Ishikawa (cell line): ENCODE measurements around the gene DENND1B.

Experiments
- CEBPB ChIP-seq: IDR thresholded peaks from 2 replicates; pipeline ENCODE4 v1.6.1; 2012
- CREB1 ChIP-seq: IDR thresholded peaks from 2 replicates; pipeline ENCODE4 v1.6.1; 2012; ENCODE audit warnings: low read depth
- EGR1 ChIP-seq: IDR thresholded peaks from 2 replicates; pipeline ENCODE4 v1.6.1; 2012
- EP300 ChIP-seq: IDR thresholded peaks from 2 replicates; pipeline ENCODE4 v1.6.1; 2012; ENCODE audit warnings: borderline replicate concordance
- FOXM1 ChIP-seq: IDR thresholded peaks from 2 replicates; pipeline ENCODE4 v1.6.1; 2012; ENCODE audit warnings: low read depth, borderline replicate concordance
- NFIC ChIP-seq: IDR thresholded peaks from 2 replicates; pipeline ENCODE4 v1.6.1; 2012
- RAD21 ChIP-seq: IDR thresholded peaks from 2 replicates; pipeline ENCODE4 v1.6.1; 2012; ENCODE audit warnings: low read depth
- REST ChIP-seq: IDR thresholded peaks from 2 replicates; pipeline ENCODE4 v1.6.1; 2012; ENCODE audit warnings: low read depth, mild to moderate bottlenecking
- TAF1 ChIP-seq: IDR thresholded peaks from 2 replicates; pipeline ENCODE4 v1.6.1; 2012; ENCODE audit warnings: low read depth, mild to moderate bottlenecking
- TCF12 ChIP-seq: IDR thresholded peaks from 2 replicates; pipeline ENCODE4 v1.6.1; 2012; ENCODE audit warnings: low read depth
- TEAD4 ChIP-seq: IDR thresholded peaks from 2 replicates; pipeline ENCODE4 v1.6.1; 2012
- USF1 ChIP-seq: IDR thresholded peaks from 2 replicates; pipeline ENCODE4 v1.6.1; 2012
- YY1 ChIP-seq: IDR thresholded peaks from 2 replicates; pipeline ENCODE4 v1.6.1; 2012; ENCODE audit warnings: low read depth
- ZBTB7A ChIP-seq: IDR thresholded peaks from 2 replicates; pipeline ENCODE4 v1.6.1; 2012; ENCODE audit warnings: low read depth
- TF ChIP-seq, protein P1 (sequence below): IDR thresholded peaks from 2 replicates; pipeline ENCODE4 v1.6.1; 2012

The DENND1B gene

DNA sequence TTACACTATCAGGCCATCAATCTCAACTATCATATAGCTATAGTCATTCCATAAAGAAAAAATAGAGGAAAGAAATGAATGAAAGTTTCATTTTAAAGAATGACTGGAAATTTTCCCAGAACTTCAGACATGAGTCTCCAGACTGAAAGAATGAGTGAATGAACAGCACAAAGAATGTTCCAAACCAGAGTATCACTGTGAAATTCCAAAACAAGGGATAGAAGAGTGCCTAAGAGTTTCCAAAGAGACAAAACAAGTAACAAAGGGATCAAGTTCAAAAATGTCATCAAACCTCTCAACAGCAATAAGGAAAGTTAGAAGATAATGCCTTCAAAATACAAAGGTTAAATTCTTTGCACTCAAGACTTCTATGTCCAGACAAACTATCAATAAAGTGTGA is 114.9 kb downstream of the DENND1B start:
- TF ChIP-seq RAD21 (no peak), EP300 (no peak), NFIC (no peak), YY1 (no peak), TEAD4 (no peak)
- TF ChIP-seq, protein P1, sequence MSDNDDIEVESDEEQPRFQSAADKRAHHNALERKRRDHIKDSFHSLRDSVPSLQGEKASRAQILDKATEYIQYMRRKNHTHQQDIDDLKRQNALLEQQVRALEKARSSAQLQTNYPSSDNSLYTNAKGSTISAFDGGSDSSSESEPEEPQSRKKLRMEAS: no peak

- TF ChIP-seq REST: no peak
Measured at GRCh38 chr1:197659171-197659570, 116.1 kb downstream of the DENND1B start.

GRCh38 chr1:197649188-197649587 is 126.1 kb downstream of the DENND1B start:
- TF ChIP-seq TEAD4 (no peak), ZBTB7A (no peak), TAF1 (no peak)

GRCh38 chr1:197638316-197638715 is 137.0 kb downstream of the DENND1B start:
- TF ChIP-seq TCF12 (no peak), REST (no peak), USF1 (no peak), FOXM1 (no peak), ZBTB7A (no peak), CREB1 (no peak), EP300 (no peak), CEBPB (no peak), NFIC (no peak), EGR1 (no peak), YY1 (no peak), TAF1 (no peak), TEAD4 (no peak), RAD21 (no peak)
- TF ChIP-seq, protein P1: no peak

GRCh38 chr1:197637406-197637805 is 137.9 kb downstream of the DENND1B start:
- TF ChIP-seq TAF1: no peak
- no peak for TF ChIP-seq USF1
- TF ChIP-seq CEBPB: no peak
- no peak for TF ChIP-seq ZBTB7A
- no peak for TF ChIP-seq EP300
- TF ChIP-seq FOXM1: no peak
- TF ChIP-seq REST: no peak
- no peak for TF ChIP-seq TEAD4

DNA sequence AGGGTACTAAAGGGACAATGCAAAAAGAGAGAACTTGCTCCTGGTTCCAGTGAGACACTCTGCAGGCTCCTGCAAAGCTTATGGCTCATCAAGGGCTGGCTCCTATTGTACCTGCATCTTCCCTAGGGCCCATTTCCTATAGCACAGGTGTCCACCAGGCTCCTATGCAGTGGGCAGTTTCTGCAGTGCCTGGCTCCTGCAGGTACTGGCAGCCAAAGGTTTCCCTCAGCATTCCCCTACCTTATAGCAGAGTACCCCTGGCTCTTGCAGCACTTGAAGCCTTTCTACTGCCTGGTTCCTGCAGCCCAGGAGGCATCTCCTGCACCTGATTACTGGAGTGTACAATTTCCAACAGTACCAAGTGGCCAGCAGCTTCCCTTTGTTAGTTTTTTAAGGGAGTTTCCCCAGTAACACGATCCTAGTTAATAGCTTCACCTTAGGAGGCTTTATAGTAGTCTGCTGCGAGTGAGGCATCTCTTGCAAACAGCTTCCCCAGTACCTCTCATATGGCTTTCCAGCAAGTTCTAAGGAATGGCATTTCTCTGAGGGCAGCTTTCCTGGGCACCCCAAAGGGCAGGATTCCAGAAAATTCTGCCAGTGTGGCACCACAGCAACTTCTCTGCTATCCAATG is 141.7 kb downstream of the DENND1B start:
- no peak for TF ChIP-seq CEBPB
- TF ChIP-seq REST: no peak
- no peak for TF ChIP-seq RAD21
- TF ChIP-seq YY1: no peak
- no peak for TF ChIP-seq CREB1
- no peak for TF ChIP-seq USF1
- no peak for TF ChIP-seq EGR1
- no peak for TF ChIP-seq TAF1
- TF ChIP-seq, protein P1: no peak
- TF ChIP-seq TEAD4: no peak
